Smooth muscle cell (in vitro differentiated cells): ENCODE data around the gene KRTAP6-2. TPM values are rescaled to one million over a fixed set of nuclear protein-coding genes. Genes with fewer than 3 reads are reported as not detected.

ENCODE experiments used
- DNase-seq: peaks from one replicate; lab custom pipeline; 2025; ENCODE audit not compliant: unreplicated experiment; lab: John Stamatoyannopoulos, UW
- H2AFZ ChIP-seq: fragments of 200-600 bp; sonication (generic); 2 replicates; pipeline ENCODE4 v1.6.0; 2016; ENCODE audit warnings: antibody characterized with exemption, low read depth, mild to moderate bottlenecking
- H3F3A ChIP-seq: fragments of 200-600 bp; sonication (generic); 2 replicates; pipeline ENCODE4 v1.6.0; 2017; ENCODE audit warnings: antibody characterized with exemption, low read depth
- H3K27ac ChIP-seq: fragments of 200-600 bp; sonication (generic); 2 replicates; pipeline ENCODE4 v1.5.1; 2016; ENCODE audit warnings: low read depth, mild to moderate bottlenecking
- H3K27me3 ChIP-seq: fragments of 200-600 bp; sonication (generic); 2 replicates; pipeline ENCODE4 v1.6.1; 2016; ENCODE audit warnings: low read depth, mild to moderate bottlenecking
- H3K36me3 ChIP-seq: fragments of 200-600 bp; sonication (generic); 2 replicates; pipeline ENCODE4 v1.5.1; 2016; ENCODE audit warnings: low read depth
- H3K4me1 ChIP-seq: fragments of 200-600 bp; sonication (generic); 2 replicates; pipeline ENCODE4 v1.5.1; 2016; ENCODE audit warnings: low read depth
- H3K4me2 ChIP-seq: fragments of 200-600 bp; sonication (generic); 2 replicates; pipeline ENCODE4 v1.6.0; 2016; ENCODE audit warnings: mild to moderate bottlenecking
- H3K4me3 ChIP-seq: fragments of 200-600 bp; sonication (generic); 2 replicates; pipeline ENCODE4 v1.5.1; 2016; ENCODE audit warnings: mild to moderate bottlenecking
- H3K79me2 ChIP-seq: fragments of 200-600 bp; sonication (generic); 2 replicates; pipeline ENCODE4 v1.6.0; 2016; ENCODE audit warnings: low read depth, mild to moderate bottlenecking
- H3K9ac ChIP-seq: fragments of 200-600 bp; sonication (generic); 2 replicates; pipeline ENCODE4 v1.6.0; 2016; ENCODE audit warnings: low read depth
- H3K9me3 ChIP-seq: fragments of 200-600 bp; sonication (generic); replicated peaks from 2 replicates; pipeline ENCODE4 v1.5.1; 2016; ENCODE audit warnings: low read depth
- H4K20me1 ChIP-seq: fragments of 200-600 bp; sonication (generic); 2 replicates; pipeline ENCODE4 v1.6.0; 2016; ENCODE audit warnings: low read depth
- CTCF ChIP-seq: fragments of 200-600 bp; sonication (generic); IDR thresholded peaks from 2 replicates; pipeline ENCODE4 v1.5.1; 2017; ENCODE audit warnings: borderline replicate concordance, mild to moderate bottlenecking, antibody characterized with exemption; ENCODE audit not compliant: insufficient read depth, poor library complexity, severe bottlenecking
- WGBS: methylation state at CpG from one replicate; pipeline ENCODE4 v1.1.7; 2016; ENCODE audit warnings: low lambda C conversion rate; 5-methylcytosine and 5-hydroxymethylcytosine counted together
- polyA plus RNA-seq: library from polyadenylated mRNA; unstranded; fragments of >200 nt; fragmentation: Nextera tagmentation; extraction: Ambion mirVana; gene quantifications from 2 replicates; pipeline ENCODE4 v1.2.1, GENCODE V29; 2016
- total RNA-seq: library from RNA; depleted of rRNA; stranded (reverse); fragments of >200 nt; gene quantifications from 2 replicates; pipeline ENCODE4 v1.2.3, GENCODE V29; 2014

KRTAP6-2 gene
- total RNA-seq = not detected in 2 replicates
- polyA plus RNA-seq = not detected in 2 replicates

DNA sequence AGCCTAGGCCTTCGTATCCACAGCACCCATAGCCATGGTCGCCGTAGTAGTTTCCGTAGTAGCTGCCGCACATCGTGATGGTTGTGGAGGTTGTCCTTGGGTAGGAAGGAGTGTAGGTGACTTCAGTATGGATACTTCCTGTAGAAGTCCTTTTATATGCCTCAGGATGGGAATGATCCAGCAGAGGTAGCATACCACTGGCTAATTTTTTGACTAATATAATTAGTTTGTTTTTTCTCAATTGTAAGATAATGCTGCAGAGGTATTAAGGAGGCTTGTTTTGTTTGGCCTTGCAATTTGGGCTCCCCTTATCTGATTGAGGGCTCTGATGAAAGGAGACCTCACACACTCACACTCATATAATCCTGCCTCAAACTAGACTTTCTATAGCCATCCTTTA is at the start of gene KRTAP6-2:
TSS of gene KRTAP6-2 (minus strand) at position 101 of the 400 bp plus-strand sequence. CDS start at position 73, 28 bp downstream.
- no peaks in the 10 kb centered on the region for H3K4me1 ChIP-seq
- WGBS = 93% methylated on average over 6 of the region's 6 CpGs
- no peak within 1 kb of the TSS for H2AFZ ChIP-seq
- no peak for DNase-seq
- H3K4me2 ChIP-seq = no peak within 1 kb of the TSS
- no peak within 1 kb of the TSS for H3K4me3 ChIP-seq
- TF ChIP-seq CTCF = no peak
- H4K20me1 ChIP-seq = no peaks in the 10 kb centered on the region
- H3K27ac ChIP-seq = no peak within 1 kb of the TSS
- no peaks in the 10 kb centered on the region for H3K9me3 ChIP-seq
- H3K36me3 ChIP-seq = no peaks in the 10 kb centered on the region
- no peaks in the 10 kb centered on the region for H3F3A ChIP-seq
- no peaks in the 10 kb centered on the region for H3K27me3 ChIP-seq
- no peak within 1 kb of the TSS for H3K9ac ChIP-seq
- H3K79me2 ChIP-seq = no peaks in the 10 kb centered on the region

- Histone ChIP-seq H3F3A (no peaks in the 10 kb centered on the region), H3K27me3 (no peaks in the 10 kb centered on the region), H3K4me1 (no peaks in the 10 kb centered on the region), H4K20me1 (no peaks in the 10 kb centered on the region), H3K4me2 (no peak overlapping the region), H3K4me3 (no peak overlapping the region), H3K9me3 (no peaks in the 10 kb centered on the region), H3K36me3 (no peaks in the 10 kb centered on the region), H3K79me2 (no peaks in the 10 kb centered on the region), H2AFZ (no peak overlapping the region), H3K27ac (no peak overlapping the region), H3K9ac (no peak overlapping the region)
- WGBS = 80% methylated on average over 1 of the region's 1 CpG
- no peak for DNase-seq
- TF ChIP-seq CTCF = no peak
These were observed 48.3 kb upstream of the KRTAP6-2 start for GRCh38 chr21:30646904-30647414.

GRCh38 chr21:30642564-30642963 is 43.9 kb upstream of the KRTAP6-2 start, which contains the start of gene KRTAP20-3:
Gene KRTAP20-3, plus strand, starts transcription at chr21:30642864.
- Histone ChIP-seq H3K9me3 (no peaks in the 10 kb centered on the region), H3K4me3 (no peak within 1 kb of the TSS), H3K9ac (no peak within 1 kb of the TSS), H3K4me1 (no peaks in the 10 kb centered on the region), H3K36me3 (no peaks in the 10 kb centered on the region), H3K27ac (no peak within 1 kb of the TSS), H4K20me1 (no peaks in the 10 kb centered on the region), H3K27me3 (no peaks in the 10 kb centered on the region), H3K79me2 (no peaks in the 10 kb centered on the region), H3K4me2 (no peak within 1 kb of the TSS), H3F3A (no peaks in the 10 kb centered on the region), H2AFZ (no peak within 1 kb of the TSS)
- TF ChIP-seq CTCF = no peak
- WGBS = 94% methylated on average over 2 of the region's 2 CpGs
- DNase-seq = no peak

GRCh38 chr21:30638686-30639085 is 40.0 kb upstream of the KRTAP6-2 start:
- no peaks in the 10 kb centered on the region for H3K9me3 ChIP-seq
- H3K36me3 ChIP-seq = no peaks in the 10 kb centered on the region
- no peaks in the 10 kb centered on the region for H3K79me2 ChIP-seq
- H3K4me3 ChIP-seq = no peak overlapping the region
- no peak for DNase-seq
- H2AFZ ChIP-seq = no peak overlapping the region
- H3F3A ChIP-seq = no peaks in the 10 kb centered on the region
- H4K20me1 ChIP-seq = no peaks in the 10 kb centered on the region
- no peak overlapping the region for H3K4me2 ChIP-seq
- WGBS = 83% methylated on average over 3 of the region's 3 CpGs
- no peak overlapping the region for H3K9ac ChIP-seq
- H3K27me3 ChIP-seq = no peaks in the 10 kb centered on the region
- H3K4me1 ChIP-seq = no peaks in the 10 kb centered on the region
- no peak for TF ChIP-seq CTCF
- no peak overlapping the region for H3K27ac ChIP-seq
